ENCODE measurements around the gene MGLL.
A peak's percentile ranks its signal among the peaks of the same experiment; 100 is the strongest.
"Not testable (repeated sequence)": the region's sequence is repeated elsewhere in the genome, so short reads cannot be mapped to it uniquely, and the experiment has no call there.

MGLL gene

GRCh38 chr3:127719369-127719768 is 102.9 kb downstream of the MGLL start:
- DNase-seq, result no peak

DNA sequence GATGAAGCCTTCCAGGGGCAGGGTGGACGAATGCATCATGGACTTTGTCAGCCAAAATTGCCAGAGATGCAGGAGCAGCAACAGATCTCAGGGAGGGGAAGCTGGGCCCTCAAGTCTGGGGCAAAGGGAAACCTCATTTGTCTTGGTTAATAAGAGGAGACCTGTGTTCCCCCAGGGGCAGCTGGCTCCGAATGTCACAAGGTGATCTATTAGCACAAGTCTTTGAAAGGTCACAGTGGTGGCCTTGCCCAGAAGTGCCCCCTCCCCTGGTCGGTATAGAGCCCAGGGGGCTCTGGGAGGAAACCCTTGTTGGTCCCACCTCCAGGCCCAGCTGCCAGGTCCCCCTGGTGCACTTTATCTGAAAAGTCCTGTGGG is 103.4 kb downstream of the MGLL start:
- no peak for DNase-seq

- DNase-seq, result no peak
Measured at GRCh38 chr3:127718245-127718915, 103.9 kb downstream of the MGLL start.

- peak; percentile 80 for DNase-seq
Measured at GRCh38 chr3:127717357-127718244, 104.7 kb downstream of the MGLL start.

- DNase-seq, result no peak
Measured at GRCh38 chr3:127716384-127716783, 105.9 kb downstream of the MGLL start.

DNA sequence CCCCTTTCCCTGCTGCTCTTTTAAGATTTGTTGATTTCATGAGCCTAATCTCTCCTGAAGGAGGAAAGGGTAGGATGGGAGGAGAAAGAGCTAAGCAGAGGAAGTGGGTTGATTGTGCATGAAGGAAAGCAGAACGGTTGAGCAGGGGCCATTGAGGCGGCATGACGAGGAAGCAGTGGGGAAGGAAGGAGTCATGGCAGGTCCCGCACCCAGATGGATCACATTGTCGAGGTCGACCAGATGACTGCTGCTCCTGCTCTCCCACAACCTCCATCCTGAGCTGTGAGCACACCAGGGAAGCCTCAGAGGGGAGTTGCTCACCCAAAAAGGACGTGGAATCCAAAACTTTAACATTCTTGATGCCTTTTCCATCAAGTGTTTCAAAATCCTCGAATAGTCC is 106.8 kb downstream of the MGLL start:
- no peak for DNase-seq

DNA sequence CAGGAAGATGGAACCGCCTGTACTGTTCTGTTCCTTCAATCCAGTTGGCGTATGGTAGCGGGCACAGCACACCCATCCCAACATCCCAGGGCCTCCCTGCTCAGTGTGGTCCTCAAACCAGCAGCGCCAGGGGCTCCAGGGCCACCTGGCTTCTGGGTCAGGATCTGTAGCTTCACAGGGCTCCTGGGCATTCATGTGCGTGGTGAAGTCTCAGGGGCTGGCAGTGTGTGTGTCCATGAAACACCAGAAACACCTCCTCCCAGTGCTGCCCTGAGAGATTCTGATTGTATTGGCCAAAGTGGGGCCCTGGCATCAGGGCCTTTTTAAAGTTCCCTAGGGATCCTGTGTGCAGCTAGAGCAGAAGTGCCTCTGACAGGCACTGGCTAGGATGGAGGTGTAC is 107.4 kb downstream of the MGLL start:
- DNase-seq, result no peak

GRCh38 chr3:127714125-127714571 is 108.2 kb downstream of the MGLL start:
- DNase-seq, result no peak

GRCh38 chr3:127712881-127713771 is 109.2 kb downstream of the MGLL start:
- DNase-seq, result no peak

- no peak for DNase-seq
Measured at GRCh38 chr3:127712461-127712860, 109.9 kb downstream of the MGLL start.

DNA sequence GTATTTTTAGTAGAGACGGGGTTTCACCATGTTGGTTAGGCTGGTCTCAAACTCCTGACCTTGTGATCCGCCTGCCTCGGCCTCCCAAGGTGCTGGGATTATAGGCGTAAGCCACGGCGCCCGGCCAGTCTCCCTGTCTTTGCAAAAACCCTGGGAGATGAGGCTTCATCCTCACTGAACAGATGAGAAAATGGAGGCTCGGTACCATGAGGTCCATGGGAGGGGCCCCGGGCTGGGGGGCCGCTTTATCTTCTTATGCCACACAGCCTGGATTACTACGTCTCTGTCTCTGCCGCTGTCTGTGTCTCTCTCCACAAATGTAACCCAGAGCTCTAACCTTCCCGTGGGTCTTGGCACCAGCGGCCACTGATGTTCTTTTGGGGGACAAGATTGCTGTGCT is 110.4 kb downstream of the MGLL start:
- DNase-seq, result no peak

DNA sequence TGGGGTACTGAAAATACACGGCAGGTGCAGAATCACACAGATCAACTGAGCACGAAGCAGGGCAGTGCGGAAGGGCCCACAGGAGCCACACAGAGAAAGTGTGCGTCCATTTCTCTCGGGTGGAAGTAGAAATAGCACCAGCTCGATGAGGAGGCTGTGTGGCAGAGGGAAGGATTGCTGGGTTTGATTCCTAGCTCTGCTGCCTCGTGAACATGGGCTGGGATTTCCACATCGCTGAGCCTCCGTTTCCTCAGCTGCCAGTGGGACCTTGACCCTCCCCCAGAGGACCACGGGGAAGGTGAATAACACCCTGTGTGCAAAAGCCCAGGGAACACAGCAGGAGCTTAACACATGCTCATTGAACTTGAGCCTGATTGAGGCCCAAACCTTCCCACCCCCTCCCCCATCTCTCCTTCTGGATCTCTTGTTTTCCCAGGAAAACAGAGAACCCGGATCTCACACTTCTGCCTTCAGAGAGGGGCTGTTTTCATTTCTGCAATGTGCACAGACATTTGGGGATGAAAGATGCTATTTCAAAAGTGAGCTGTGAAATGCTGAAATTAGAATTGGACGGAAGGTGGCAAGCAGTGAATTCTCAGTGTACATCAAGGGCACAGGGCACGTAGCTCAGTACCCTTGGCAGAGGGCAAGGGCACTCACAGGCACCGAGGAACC is 111.2 kb downstream of the MGLL start:
- no peak for DNase-seq

- no peak for DNase-seq
Measured at GRCh38 chr3:127710155-127710941, 112.0 kb downstream of the MGLL start.

DNA sequence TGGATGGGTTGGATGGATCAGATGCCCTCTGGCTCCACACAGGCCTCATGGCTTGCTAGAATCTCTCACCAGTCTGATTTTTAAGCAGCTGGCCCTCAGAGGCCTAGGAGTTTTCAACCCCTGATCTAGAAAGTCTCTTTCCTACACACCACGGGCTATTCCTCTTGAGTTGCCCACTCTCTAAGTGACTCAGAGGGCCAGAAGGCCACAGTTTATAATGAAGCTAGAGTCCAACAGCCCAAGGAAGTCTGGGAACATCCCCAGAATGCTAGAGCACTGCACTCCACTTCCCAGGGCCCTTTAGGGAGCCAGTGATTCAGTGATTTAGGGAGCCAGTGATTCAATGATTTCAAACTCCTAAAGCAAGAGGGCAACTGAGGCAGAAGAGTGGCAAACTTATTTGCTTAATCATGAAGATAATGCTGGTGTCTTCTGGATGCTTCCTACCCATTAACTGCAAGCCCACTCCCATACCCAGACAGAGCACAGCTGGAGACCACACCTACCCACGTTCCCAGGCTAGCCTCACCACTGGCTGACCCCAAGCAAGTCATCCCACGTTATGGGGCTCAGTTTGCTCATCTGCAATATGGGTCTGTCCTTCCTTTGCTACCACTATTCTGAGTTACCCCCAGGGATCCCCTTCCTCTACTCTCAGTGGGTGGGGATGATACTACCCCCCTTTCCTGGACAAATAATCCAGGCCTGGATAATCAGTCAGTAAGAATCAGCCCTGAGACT is 112.8 kb downstream of the MGLL start:
- DNase-seq, result no peak

- no peak for DNase-seq
Measured at GRCh38 chr3:127708837-127709236, 113.5 kb downstream of the MGLL start.

GRCh38 chr3:127707851-127708411 is 114.4 kb downstream of the MGLL start:
- peak; percentile 64 for DNase-seq

- no peak for DNase-seq
Measured at GRCh38 chr3:127706785-127707351, 115.4 kb downstream of the MGLL start.

DNA sequence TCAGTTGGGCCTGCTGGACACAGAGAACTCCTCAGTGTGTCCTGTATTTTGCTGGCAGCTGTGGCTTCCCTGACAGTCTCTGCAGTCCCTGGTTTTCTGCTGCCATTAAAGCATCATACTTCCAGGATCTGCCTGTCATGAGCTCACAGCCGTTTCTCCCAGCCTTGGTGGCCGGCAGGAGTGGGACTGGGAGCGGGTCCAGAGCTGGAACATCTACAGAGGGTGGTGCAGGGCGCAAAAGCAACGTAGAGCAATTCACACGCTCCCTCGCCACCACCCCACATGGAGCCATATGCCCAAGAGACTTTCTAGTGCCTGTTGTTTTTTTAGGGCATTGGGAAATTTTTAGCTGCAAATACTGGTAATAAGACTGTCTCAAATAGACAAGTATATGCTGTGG is 116.0 kb downstream of the MGLL start:
- peak; percentile 63 for DNase-seq

DNA sequence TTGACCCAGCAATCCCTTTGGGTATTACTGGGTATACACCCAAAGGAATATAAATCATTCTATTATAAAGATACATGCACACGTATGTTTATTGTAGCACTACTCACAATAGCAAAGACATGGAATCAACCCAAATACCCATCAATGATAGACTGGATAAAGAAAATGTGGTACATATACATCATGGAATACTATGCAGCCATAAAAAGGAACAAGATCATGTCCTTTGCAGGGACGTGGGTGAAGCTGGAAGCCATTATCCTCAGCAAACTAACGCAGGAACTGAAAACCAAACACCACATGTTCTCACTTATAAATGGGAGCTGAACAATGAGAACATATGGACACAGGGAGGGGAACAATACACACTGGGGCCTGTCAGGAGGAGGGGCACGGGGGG is 117.5 kb downstream of the MGLL start:
- DNase-seq, result not testable (repeated sequence)

GRCh38 chr3:127702151-127702578 is 120.2 kb downstream of the MGLL start:
- DNase-seq, result no peak

Data from fibroblast of skin of scalp (primary cell).